IMR-90 (cell line): ENCODE data around the gene SULT1B1. TPM values are rescaled to one million over a fixed set of nuclear protein-coding genes. Genes with fewer than 3 reads are reported as not detected.

Experiments used
- ATAC-seq: fragments of 200-7000 bp; cut with Tn5 transposase; 2 replicates; pipeline ENCODE4 v1.9.1; 2020; ENCODE audit warnings: low read depth, mild to moderate bottlenecking, moderate library complexity
- BruUV-seq: library from RNA; stranded (reverse); fragments of 400-500 nt; replicated peaks from 2 replicates; lab custom pipeline; 2021; lab: Mats Ljungman, UMichigan
- CTCF ChIA-PET: fragments of 300-600 bp; formaldehyde crosslinking; extraction: SDS; loops from one replicate; lab custom pipeline; 2021; ENCODE audit warnings: antibody characterized with exemption; lab: Yijun Ruan, JAX
- POLR2A ChIA-PET: fragments of 300-600 bp; sonication (Branson Sonifier 250); formaldehyde crosslinking; loops from one replicate; lab custom pipeline; 2022; ENCODE audit warnings: antibody characterized with exemption; ENCODE audit not compliant: unreplicated experiment; lab: Charles Lee
- DNase-seq: peaks from one replicate; pipeline ENCODE4 v3.0.0; 2013
- H2AFZ ChIP-seq: replicated peaks from 2 replicates; pipeline ENCODE3; 2013; ENCODE audit warnings: low read length, mild to moderate bottlenecking; ENCODE audit not compliant: poor library complexity
- H2AK5ac ChIP-seq: 2 replicates; pipeline ENCODE4 v1.6.1; 2013; ENCODE audit warnings: low read depth, low read length, inconsistent platforms
- H2AK9ac ChIP-seq: replicated peaks from 2 replicates; pipeline ENCODE3; 2013; ENCODE audit warnings: mild to moderate bottlenecking, low read depth, low read length, moderate library complexity; ENCODE audit not compliant: poor library complexity
- H2BK120ac ChIP-seq: 2 replicates; pipeline ENCODE4 v1.6.1; 2013; ENCODE audit warnings: low read depth, low read length, inconsistent platforms
- H2BK15ac ChIP-seq: 3 replicates; pipeline ENCODE4 v1.6.1; 2013; ENCODE audit warnings: low read depth, low read length, inconsistent platforms
- H2BK20ac ChIP-seq: 2 replicates; pipeline ENCODE4 v1.6.1; 2013; ENCODE audit warnings: low read depth, mild to moderate bottlenecking, inconsistent platforms, low read length, moderate library complexity
- H2BK5ac ChIP-seq: 2 replicates; pipeline ENCODE4 v1.6.1; 2013; ENCODE audit warnings: mild to moderate bottlenecking, low read depth, low read length, inconsistent platforms; ENCODE audit not compliant: poor library complexity, severe bottlenecking
- H3K14ac ChIP-seq: replicated peaks from 2 replicates; pipeline ENCODE4 v1.6.1; 2013; ENCODE audit warnings: low read depth, low read length, inconsistent platforms
- H3K18ac ChIP-seq: 2 replicates; pipeline ENCODE4 v1.6.1; 2013; ENCODE audit warnings: low read depth, low read length, control low read depth
- H3K23ac ChIP-seq: 2 replicates; pipeline ENCODE4 v1.6.1; 2013; ENCODE audit warnings: low read depth, low read length, inconsistent platforms
- H3K27ac ChIP-seq: 2 replicates; pipeline ENCODE4 v1.5.1; 2013; ENCODE audit warnings: mild to moderate bottlenecking, control low read depth, low read length; ENCODE audit not compliant: insufficient read depth
- H3K27me3 ChIP-seq: 2 replicates; pipeline ENCODE4 v1.6.1; 2013; ENCODE audit warnings: low read length; ENCODE audit not compliant: control insufficient read depth, insufficient read depth
- H3K36me3 ChIP-seq: 2 replicates; pipeline ENCODE4 v1.6.1; 2013; ENCODE audit warnings: low read length, mixed read lengths; ENCODE audit not compliant: control insufficient read depth, insufficient read depth
- H3K4ac ChIP-seq: 2 replicates; pipeline ENCODE4 v1.6.1; 2013; ENCODE audit warnings: low read depth, low read length, inconsistent platforms
- H3K4me1 ChIP-seq: 2 replicates; pipeline ENCODE4 v1.6.1; 2013; ENCODE audit warnings: low read length, mixed read lengths; ENCODE audit not compliant: control insufficient read depth, insufficient read depth
- H3K4me2 ChIP-seq: 2 replicates; pipeline ENCODE4 v1.6.1; 2013; ENCODE audit warnings: low read depth, mild to moderate bottlenecking, control low read depth, low read length, moderate library complexity
- H3K4me3 ChIP-seq: 2 replicates; pipeline ENCODE4 v1.5.1; 2013; ENCODE audit warnings: low read depth, mild to moderate bottlenecking, control low read depth, low read length, moderate library complexity; ENCODE audit not compliant: insufficient read depth
- H3K56ac ChIP-seq: 2 replicates; pipeline ENCODE4 v1.6.1; 2013; ENCODE audit warnings: low read length, inconsistent platforms; ENCODE audit not compliant: insufficient read depth; ENCODE audit errors: extremely low read depth
- H3K79me1 ChIP-seq, 2 experiments: 2 replicates each; pipeline ENCODE4 v1.6.1; 2013; ENCODE audit warnings: low read length in 2 of 2, inconsistent platforms in 1 of 2, low read depth in 1 of 2
- H3K9ac ChIP-seq: 2 replicates; pipeline ENCODE4 v1.6.1; 2013; ENCODE audit warnings: low read depth, low read length, control low read depth
- H3K9me1 ChIP-seq: 2 replicates; pipeline ENCODE4 v1.6.1; 2013; ENCODE audit warnings: low read length, inconsistent platforms; ENCODE audit not compliant: insufficient read depth
- H3K9me3 ChIP-seq: 2 replicates; pipeline ENCODE4 v1.6.1; 2013; ENCODE audit warnings: low read length; ENCODE audit not compliant: control insufficient read depth, insufficient read depth
- H4K20me1 ChIP-seq: 2 replicates; pipeline ENCODE4 v1.6.1; 2013; ENCODE audit warnings: low read length, inconsistent platforms; ENCODE audit not compliant: insufficient read depth
- H4K5ac ChIP-seq: 2 replicates; pipeline ENCODE4 v1.6.1; 2013; ENCODE audit warnings: mild to moderate bottlenecking, low read depth, low read length, control low read depth
- H4K8ac ChIP-seq, 2 experiments: 2 replicates each; pipeline ENCODE4 v1.6.1; 2013; ENCODE audit warnings: low read depth in 2 of 2, low read length in 2 of 2, control low read depth in 1 of 2, inconsistent platforms in 1 of 2
- H4K91ac ChIP-seq: 2 replicates; pipeline ENCODE4 v1.6.1; 2013; ENCODE audit warnings: low read depth, low read length, inconsistent platforms; ENCODE audit not compliant: insufficient read depth
- CEBPB ChIP-seq: IDR thresholded peaks from 2 replicates; pipeline ENCODE4 v1.6.1; 2012; ENCODE audit warnings: low read depth, low read length, improper control_type of control experiment
- CHD1 ChIP-seq: IDR thresholded peaks from 2 replicates; pipeline ENCODE4 v1.6.1; 2012; ENCODE audit warnings: low read depth, low read length, improper control_type of control experiment
- WGBS, 2 experiments: methylation state at CpG; one replicate each; pipeline versions ENCODE4 v1.1.5 to v1.1.7; 2013; ENCODE audit warnings: missing lambda C conversion rate in 2 of 2; ENCODE audit not compliant: insufficient read length in 1 of 2; ENCODE audit errors: extremely low coverage in 2 of 2; 5-methylcytosine and 5-hydroxymethylcytosine counted together
- dilution Hi-C: fragments of 300-500 bp; cut with HindIII; formaldehyde crosslinking; loops from one replicate; pipeline ENCODE4 v1.14.3; 2018; ENCODE audit warnings: low sequenced_read_pairs; ENCODE audit not compliant: unreplicated experiment
- in situ Hi-C: fragments of 300-500 bp; cut with MboI; formaldehyde crosslinking; loops from 3 replicates; pipeline ENCODE4 v1.14.3; 2019; ENCODE audit warnings: low sequenced_read_pairs, inconsistent platforms, mixed read lengths
- intact Hi-C: fragments of 100-400 bp; cut with micrococcal nuclease; formaldehyde crosslinking; loops from 2 replicates; pipeline ENCODE4 v1.10.0; 2022
- polyA plus RNA-seq, 3 experiments: library from polyadenylated mRNA; depleted of rRNA; stranded (reverse); fragments of >200 nt; gene quantifications; 2 replicates each; pipeline ENCODE4 v1.2.3, GENCODE V29; 2012; ENCODE audit warnings: low replicate concordance in 1 of 3
- total RNA-seq: library from RNA; depleted of rRNA; stranded (reverse); fragments of >200 nt; gene quantifications from 2 replicates; pipeline ENCODE4 v1.2.3, GENCODE V29; 2012
- TF ChIP-seq, protein P1 (sequence below): conservative IDR thresholded peaks from 2 replicates; pipeline ENCODE4 v1.5.1; 2012; ENCODE audit warnings: mild to moderate bottlenecking, low read depth, low read length, improper control_type of control experiment

The SULT1B1 gene
- total and polyA plus RNA-seq, 2 of the 4 experiments (the other 2 are of a cell fraction) = 0.05 to 0.18 TPM

DNA sequence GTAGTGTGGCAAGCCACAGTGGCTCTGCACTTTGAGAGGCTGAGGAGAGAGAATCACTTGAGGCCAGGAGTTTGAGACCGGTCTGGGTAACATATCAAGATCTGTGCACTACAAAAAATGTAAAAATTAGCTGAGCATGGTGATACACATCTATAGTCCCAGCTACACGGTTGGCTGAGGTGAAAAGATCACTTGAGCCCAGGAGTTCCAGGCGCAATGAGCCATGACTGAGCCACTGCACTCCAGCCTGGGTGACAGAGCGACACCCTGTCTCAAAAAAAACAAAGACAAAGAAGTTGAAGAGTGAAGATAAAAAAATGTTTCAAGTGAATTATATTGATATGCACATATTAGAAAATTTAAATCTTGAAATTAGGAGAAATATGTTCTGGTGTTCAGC lies 46.3 kb downstream of the SULT1B1 start:
- Histone ChIP-seq H3K79me1 (no peaks in the 10 kb centered on the region), H3K27ac (no peak overlapping the region), H4K91ac (no peak overlapping the region), H2BK5ac (no peak overlapping the region), H4K8ac (no peak overlapping the region), H3K9ac (no peak overlapping the region), H3K56ac (no peak overlapping the region), H2AK5ac (no peak overlapping the region), H3K4me1 (no peaks in the 10 kb centered on the region), H3K14ac (no peak overlapping the region), H3K9me1 (no peaks in the 10 kb centered on the region), H2BK15ac (no peak overlapping the region), H2AK9ac (no peak overlapping the region), H2AFZ (no peak overlapping the region), H3K9me3 (no peaks in the 10 kb centered on the region), H3K27me3 (no peaks in the 10 kb centered on the region), H3K23ac (no peak overlapping the region), H3K18ac (no peak overlapping the region), H3K4ac (no peak overlapping the region), H2BK120ac (no peak overlapping the region), H4K5ac (no peak overlapping the region), H3K4me3 (no peak overlapping the region), H4K20me1 (no peaks in the 10 kb centered on the region), H3K4me2 (no peak overlapping the region), H3K36me3 (no peaks in the 10 kb centered on the region), H2BK20ac (no peak overlapping the region)
- in situ Hi-C loops = no loop called here
- intact Hi-C loops = no loop called here
- ATAC-seq (no peak), DNase-seq (no peak)
- dilution Hi-C loops = no loop called here
- POLR2A ChIA-PET = no interaction called here
- no TSS peak for BruUV-seq
- CTCF ChIA-PET = no interaction called here
- no peak for TF ChIP-seq CEBPB
- TF ChIP-seq, protein P1, sequence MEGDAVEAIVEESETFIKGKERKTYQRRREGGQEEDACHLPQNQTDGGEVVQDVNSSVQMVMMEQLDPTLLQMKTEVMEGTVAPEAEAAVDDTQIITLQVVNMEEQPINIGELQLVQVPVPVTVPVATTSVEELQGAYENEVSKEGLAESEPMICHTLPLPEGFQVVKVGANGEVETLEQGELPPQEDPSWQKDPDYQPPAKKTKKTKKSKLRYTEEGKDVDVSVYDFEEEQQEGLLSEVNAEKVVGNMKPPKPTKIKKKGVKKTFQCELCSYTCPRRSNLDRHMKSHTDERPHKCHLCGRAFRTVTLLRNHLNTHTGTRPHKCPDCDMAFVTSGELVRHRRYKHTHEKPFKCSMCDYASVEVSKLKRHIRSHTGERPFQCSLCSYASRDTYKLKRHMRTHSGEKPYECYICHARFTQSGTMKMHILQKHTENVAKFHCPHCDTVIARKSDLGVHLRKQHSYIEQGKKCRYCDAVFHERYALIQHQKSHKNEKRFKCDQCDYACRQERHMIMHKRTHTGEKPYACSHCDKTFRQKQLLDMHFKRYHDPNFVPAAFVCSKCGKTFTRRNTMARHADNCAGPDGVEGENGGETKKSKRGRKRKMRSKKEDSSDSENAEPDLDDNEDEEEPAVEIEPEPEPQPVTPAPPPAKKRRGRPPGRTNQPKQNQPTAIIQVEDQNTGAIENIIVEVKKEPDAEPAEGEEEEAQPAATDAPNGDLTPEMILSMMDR = no peak
- TF ChIP-seq CHD1 = no peak
- no CpG with 5 or more reads among the region's 4 CpGs for WGBS, 2 experiments
